ENCODE results near the gene LRRK1. TPM values are rescaled to one million over a fixed set of nuclear protein-coding genes. Genes with fewer than 3 reads are reported as not detected.

LRRK1 gene
- total and polyA plus RNA-seq, 2 of the 13 experiments (the other 11 are each of a cell fraction or from before 2014, with no cell fraction given) = 0.13 to 1.2 TPM

GRCh38 chr15:101088788-101089578 lies 169.8 kb downstream of the LRRK1 start (continued):
- TF ChIP-seq ZNF737 (CRISPR knock-in tag; IDR thresholded peaks at IDR 0.05; ENCODE audit: borderline replicate concordance) (no peak), MLXIP (CRISPR knock-in tag; IDR thresholded peaks at IDR 0.05; ENCODE audit: borderline replicate concordance) (no peak), ZNF281 (CRISPR knock-in tag; IDR thresholded peaks at IDR 0.05; ENCODE audit: borderline replicate concordance) (no peak), GPBP1L1 (CRISPR knock-in tag; IDR thresholded peaks at IDR 0.05) (no peak), DZIP1 (CRISPR knock-in tag; IDR thresholded peaks at IDR 0.05) (no peak), NR0B2 (CRISPR knock-in tag; IDR thresholded peaks at IDR 0.05) (no peak), CSRNP1 (CRISPR knock-in tag; IDR thresholded peaks at IDR 0.05) (no peak), ZMAT3 (CRISPR knock-in tag; conservative IDR thresholded peaks at IDR 0.05) (no peak), ZNF441 (CRISPR knock-in tag; IDR thresholded peaks at IDR 0.05; ENCODE audit: borderline replicate concordance) (no peak), MED1 (CRISPR knock-in tag; IDR thresholded peaks at IDR 0.05) (peak; percentile 62), ZNF674 (CRISPR knock-in tag; IDR thresholded peaks at IDR 0.05; ENCODE audit: low read depth) (no peak), SNAPC2 (CRISPR knock-in tag; IDR thresholded peaks at IDR 0.05) (no peak), MBNL3 (CRISPR knock-in tag; conservative IDR thresholded peaks at IDR 0.05) (no peak), ZBTB25 (CRISPR knock-in tag; IDR thresholded peaks at IDR 0.05) (no peak)
